Chondrocyte (in vitro differentiated cells): ENCODE measurements around the gene ZNF442. TPM values are rescaled to one million over a fixed set of nuclear protein-coding genes. Genes with fewer than 3 reads are reported as not detected.
"Not testable (repeated sequence)": the region's sequence is repeated elsewhere in the genome, so short reads cannot be mapped to it uniquely, and the experiment has no call there.

Source experiments
- DNase-seq: peaks from one replicate; pipeline ENCODE4 v3.0.0; 2021; ENCODE audit warnings: mixed read lengths, low spot score
- H3K27ac Mint-ChIP-seq: one replicate; pipeline ENCODE4 v1.8.0; 2021; ENCODE audit warnings: mild to moderate bottlenecking, moderate library complexity, mixed read lengths; ENCODE audit not compliant: unreplicated experiment
- H3K27me3 Mint-ChIP-seq: 2 replicates; pipeline ENCODE4 v1.8.0; 2021; ENCODE audit warnings: low read depth, mixed read lengths
- H3K36me3 Mint-ChIP-seq: 2 replicates; pipeline ENCODE4 v1.8.0; 2021; ENCODE audit warnings: low read depth, mixed read lengths
- H3K4me1 Mint-ChIP-seq: 2 replicates; pipeline ENCODE4 v1.8.0; 2021; ENCODE audit warnings: low read depth, mild to moderate bottlenecking, mixed read lengths
- H3K4me3 Mint-ChIP-seq: one replicate; pipeline ENCODE4 v1.8.0; 2021; ENCODE audit warnings: mild to moderate bottlenecking, moderate library complexity, mixed read lengths; ENCODE audit not compliant: unreplicated experiment
- H3K9me3 Mint-ChIP-seq: 2 replicates; pipeline ENCODE4 v1.8.0; 2021; ENCODE audit warnings: low read depth, mixed read lengths
- long read RNA-seq: library from polyadenylated mRNA; stranded (forward); transcript quantifications from one replicate; pipeline ENCODE4 v2.0.0, GENCODE V29; 2021
- total RNA-seq: library from RNA; stranded (reverse); gene quantifications from 3 replicates; pipeline ENCODE4 v1.2.1, GENCODE V29; 2021
- TF ChIP-seq, protein P1 (sequence below): fragments of 200-600 bp; sonication (generic); IDR thresholded peaks from 2 replicates; pipeline ENCODE4 v1.5.0; 2021; ENCODE audit warnings: antibody characterized with exemption, mild to moderate bottlenecking, moderate library complexity

Gene ZNF442
- 2.6 to 3.4 TPM (median 3.3 TPM) in 3 replicates for total RNA-seq
- long read RNA-seq, partial matches to known transcripts: 0 of 2 reads
- long read RNA-seq, other reads (novel, unspliced or antisense): 0 of 2 reads

DNA sequence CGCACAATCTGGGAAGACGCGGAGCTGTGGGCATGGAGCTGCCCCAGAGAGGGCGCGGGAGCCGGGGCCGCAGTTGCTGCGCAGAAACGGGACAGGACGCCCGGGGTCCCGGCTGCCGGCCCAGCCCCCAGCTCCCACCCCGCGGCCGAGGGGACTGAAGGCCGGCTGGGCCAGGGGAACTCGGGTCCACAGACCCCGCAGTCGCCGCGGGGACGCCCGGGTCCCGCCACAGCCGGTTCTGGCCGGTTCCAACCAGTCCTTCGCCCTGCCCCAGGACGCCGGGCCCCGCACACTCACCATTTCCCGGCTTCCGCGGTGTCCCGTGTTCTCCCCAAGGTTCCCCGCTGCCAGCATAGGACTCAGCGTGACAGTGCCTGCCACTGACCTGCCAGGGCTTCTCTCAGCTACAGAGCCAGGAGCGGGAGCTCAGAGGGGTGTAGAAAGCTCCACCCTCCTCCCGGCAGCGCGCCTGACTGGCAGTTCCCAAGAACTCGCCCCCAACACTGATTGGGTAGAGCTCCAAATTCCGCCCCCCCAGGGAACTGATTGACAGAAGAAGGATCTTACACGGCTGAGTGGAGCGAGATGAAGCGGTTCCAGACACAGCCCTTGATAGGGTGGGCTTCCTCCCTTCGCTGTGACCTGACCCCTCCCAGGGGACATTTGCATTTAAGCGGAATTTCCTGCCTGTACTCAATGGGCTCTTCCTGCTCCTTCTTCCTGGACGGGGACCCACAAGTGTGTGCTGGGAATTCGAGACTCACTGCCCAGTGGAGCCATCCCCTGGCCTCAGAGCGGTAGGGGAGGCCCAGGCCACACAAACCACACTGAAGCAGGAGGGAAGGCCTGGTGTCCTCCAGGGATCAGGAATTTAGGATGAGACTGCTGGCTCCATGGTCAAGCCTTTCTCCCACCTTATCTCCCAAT is at the start of gene ZNF442:
Gene ZNF442 (minus strand): TSS at position 448 of the 927 bp plus-strand sequence. CDS start 2,052 bp downstream, outside the sequence.
- Mint-ChIP-seq H3K27ac (peak within 1 kb of the TSS; percentile 100), H3K36me3 (peaks cover 1% of the 10 kb centered on the region), H3K4me1 (peaks cover 24% of the 10 kb centered on the region), H3K4me3 (peak within 1 kb of the TSS; percentile 94), H3K9me3 (peaks cover 4% of the 10 kb centered on the region), H3K27me3 (no peaks in the 10 kb centered on the region)
- DNase-seq: peak; percentile 97
- TF ChIP-seq, protein P1, sequence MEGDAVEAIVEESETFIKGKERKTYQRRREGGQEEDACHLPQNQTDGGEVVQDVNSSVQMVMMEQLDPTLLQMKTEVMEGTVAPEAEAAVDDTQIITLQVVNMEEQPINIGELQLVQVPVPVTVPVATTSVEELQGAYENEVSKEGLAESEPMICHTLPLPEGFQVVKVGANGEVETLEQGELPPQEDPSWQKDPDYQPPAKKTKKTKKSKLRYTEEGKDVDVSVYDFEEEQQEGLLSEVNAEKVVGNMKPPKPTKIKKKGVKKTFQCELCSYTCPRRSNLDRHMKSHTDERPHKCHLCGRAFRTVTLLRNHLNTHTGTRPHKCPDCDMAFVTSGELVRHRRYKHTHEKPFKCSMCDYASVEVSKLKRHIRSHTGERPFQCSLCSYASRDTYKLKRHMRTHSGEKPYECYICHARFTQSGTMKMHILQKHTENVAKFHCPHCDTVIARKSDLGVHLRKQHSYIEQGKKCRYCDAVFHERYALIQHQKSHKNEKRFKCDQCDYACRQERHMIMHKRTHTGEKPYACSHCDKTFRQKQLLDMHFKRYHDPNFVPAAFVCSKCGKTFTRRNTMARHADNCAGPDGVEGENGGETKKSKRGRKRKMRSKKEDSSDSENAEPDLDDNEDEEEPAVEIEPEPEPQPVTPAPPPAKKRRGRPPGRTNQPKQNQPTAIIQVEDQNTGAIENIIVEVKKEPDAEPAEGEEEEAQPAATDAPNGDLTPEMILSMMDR: peak; percentile 86

DNA sequence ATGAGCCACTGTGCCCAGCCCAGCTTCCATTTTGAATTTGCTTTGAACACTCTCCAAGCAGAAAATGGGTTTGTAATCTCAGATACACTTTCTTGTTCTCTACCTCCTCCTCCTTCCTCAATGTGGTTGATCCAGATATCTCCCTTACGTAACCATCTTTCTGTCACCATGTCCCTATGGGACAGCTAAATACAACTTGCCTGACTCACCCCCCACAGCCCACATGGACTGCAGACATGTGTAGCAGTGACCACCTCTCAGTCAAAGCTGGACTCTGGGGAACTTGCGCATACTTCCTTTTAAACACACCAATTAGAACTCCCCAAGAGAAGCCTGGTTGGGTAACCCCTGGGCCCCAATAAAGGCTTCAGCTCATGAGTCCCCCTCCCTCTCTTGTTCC is 46.4 kb upstream of the ZNF442 start:
- DNase-seq: no peak
- H3K4me1 Mint-ChIP-seq: no peaks in the 10 kb centered on the region
- no peaks in the 10 kb centered on the region for H3K27me3 Mint-ChIP-seq
- H3K36me3 Mint-ChIP-seq: peaks cover 4% of the 10 kb centered on the region
- TF ChIP-seq, protein P1: no peak
- no peak overlapping the region for H3K27ac Mint-ChIP-seq
- H3K4me3 Mint-ChIP-seq: no peak overlapping the region
- peaks cover 28% of the 10 kb centered on the region for H3K9me3 Mint-ChIP-seq

DNA sequence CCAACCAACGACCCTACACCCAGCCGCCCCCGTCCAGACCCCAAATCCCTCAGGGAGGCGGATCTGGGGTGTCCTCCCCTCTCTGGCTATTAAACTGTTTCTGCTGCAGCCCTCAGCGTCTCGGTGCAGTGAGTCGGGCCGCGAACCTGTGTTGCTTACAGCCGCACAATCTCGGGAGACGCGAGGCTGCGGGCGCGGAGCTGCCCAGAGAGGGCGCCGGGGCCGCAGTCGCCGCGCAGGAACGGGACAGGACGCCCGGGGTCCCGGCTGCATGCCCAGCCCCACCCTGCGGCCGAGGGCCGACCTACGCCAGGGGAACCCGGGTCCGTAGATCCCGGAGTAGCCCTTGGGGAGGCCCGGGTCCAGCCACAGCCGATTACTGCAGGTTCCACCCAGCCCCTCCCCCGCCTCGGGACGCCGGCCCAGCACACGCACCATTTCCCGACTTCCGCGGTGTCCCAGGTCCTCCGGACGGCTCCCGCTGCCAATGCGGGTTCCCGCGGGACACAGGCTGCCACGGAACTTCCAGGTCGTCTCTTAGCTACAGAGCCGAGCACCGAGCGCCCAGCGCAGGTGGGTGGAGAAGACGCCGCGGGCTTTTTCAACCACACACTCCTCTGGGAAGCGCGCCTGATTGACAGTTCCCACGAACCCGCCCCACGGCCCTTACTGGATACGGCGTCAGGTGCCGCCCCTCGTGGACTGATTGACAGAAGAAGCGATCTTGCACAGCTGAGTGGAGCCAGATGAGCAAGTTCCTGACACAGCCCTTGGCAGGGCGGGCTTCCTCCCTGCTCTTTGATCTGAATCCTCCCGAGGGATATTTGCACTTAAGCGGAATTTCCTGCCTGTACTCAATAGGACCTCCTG is 35.4 kb upstream of the ZNF442 start, which contains the start of gene ZNF799:
Gene ZNF799 (minus strand): TSS at position 639 of the 870 bp plus-strand sequence. CDS start 201 bp downstream, at position 438.
- Mint-ChIP-seq H3K4me1 (peaks cover 9% of the 10 kb centered on the region), H3K9me3 (peaks cover 14% of the 10 kb centered on the region), H3K27ac (peak within 1 kb of the TSS; percentile 92), H3K27me3 (no peaks in the 10 kb centered on the region), H3K4me3 (peak within 1 kb of the TSS; percentile 91), H3K36me3 (peaks cover 3% of the 10 kb centered on the region)
- TF ChIP-seq, protein P1: peak; percentile 55
- peak; percentile 99 for DNase-seq

DNA sequence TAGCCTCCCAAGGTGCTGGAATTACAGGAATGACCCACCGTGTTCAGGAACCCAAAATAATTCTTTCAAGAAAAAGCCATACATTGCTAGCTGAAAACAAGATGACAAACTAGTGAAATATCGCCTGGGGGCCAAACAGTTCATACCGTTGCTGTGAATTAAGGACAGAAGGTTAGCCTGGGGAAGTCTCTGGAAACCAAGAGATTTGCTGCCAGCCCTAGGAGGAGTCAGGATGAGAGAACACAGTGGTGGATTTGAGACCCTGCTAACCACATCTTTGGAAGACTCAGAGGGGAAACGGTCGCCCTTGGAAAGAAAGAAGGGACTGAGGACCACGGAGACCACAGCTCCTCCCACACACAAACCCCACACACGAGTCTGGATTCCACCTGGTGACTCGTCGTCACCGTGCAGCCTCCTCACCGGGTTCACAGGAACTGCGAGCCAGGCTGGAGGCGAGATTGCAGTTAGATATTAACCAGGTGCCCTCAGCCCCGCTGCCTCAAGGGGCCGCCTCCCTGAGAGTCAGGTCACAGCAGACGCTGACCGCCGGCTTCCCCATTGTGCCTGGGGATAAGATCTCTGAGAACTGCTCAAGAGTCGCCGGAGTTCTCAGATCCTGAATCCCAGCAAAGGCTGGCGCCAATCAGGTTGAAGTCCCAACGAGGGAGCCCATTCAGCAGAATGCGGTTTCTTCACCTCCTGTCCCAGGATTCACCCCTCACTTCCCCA is 34.6 kb upstream of the ZNF442 start:
- H3K36me3 Mint-ChIP-seq, H3K27me3 Mint-ChIP-seq, H3K4me1 Mint-ChIP-seq, DNase-seq: not testable (repeated sequence)
- peak overlapping the region; percentile 91 for H3K4me3 Mint-ChIP-seq
- H3K9me3 Mint-ChIP-seq: peaks cover 14% of the 10 kb centered on the region
- peak overlapping the region; percentile 89 for H3K27ac Mint-ChIP-seq

DNA sequence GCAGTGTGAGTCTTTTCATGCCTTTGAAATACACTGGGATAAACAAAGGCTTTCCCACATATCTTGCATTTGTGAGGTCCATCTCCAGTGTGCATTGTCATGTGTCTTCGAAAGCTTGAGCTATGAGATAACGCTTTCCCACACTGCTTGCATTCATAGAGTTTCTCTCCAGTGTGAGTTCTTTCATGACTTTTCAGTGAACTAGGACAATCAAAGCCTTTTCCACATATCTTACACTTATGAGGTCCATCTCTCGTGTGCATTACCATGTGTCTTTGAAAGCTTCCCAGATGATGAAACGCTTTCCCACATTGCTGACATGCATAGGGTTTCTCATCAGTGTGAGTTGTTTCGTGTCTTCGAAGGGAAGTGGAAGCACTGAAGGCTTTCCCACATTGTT is 25.7 kb upstream of the ZNF442 start:
- peaks cover 47% of the 10 kb centered on the region for H3K36me3 Mint-ChIP-seq
- H3K27me3 Mint-ChIP-seq: not testable (repeated sequence)

DNA sequence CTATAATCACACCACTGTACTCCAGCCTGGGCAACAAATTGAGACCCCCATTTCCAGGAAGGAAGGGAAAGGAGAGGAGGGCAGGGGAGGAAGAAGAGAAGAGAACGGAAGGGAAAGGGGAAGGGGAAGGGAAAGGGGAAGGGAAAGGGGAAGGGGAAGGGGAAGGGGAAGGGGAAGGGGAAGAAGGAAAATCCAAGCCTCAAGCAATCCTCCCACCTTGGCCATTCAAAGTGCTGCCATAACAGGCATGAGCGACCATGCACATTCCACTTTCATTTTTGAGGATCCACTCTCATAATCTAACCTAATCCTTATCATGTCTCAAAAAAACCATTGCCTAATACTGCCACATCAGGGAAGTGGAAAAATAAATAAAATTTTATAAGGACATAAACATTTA is 20.9 kb upstream of the ZNF442 start:
- H3K36me3 Mint-ChIP-seq: peaks cover 31% of the 10 kb centered on the region
- H3K9me3 Mint-ChIP-seq: peaks cover 26% of the 10 kb centered on the region
- DNase-seq, H3K27me3 Mint-ChIP-seq, H3K27ac Mint-ChIP-seq, H3K4me1 Mint-ChIP-seq, H3K4me3 Mint-ChIP-seq: not testable (repeated sequence)

More for the DNA sequence above, 25.7 kb upstream of the ZNF442 start:
- H3K4me1 Mint-ChIP-seq, DNase-seq, H3K4me3 Mint-ChIP-seq, H3K27ac Mint-ChIP-seq: not testable (repeated sequence)
- H3K9me3 Mint-ChIP-seq: peaks cover 42% of the 10 kb centered on the region
